GM23338 (cell line): ENCODE measurements around the gene HIVEP1.

ENCODE experiments used
- CREB1 ChIP-seq: fragments of 250-450 bp; sonication (Bioruptor Pico); IDR thresholded peaks from 2 replicates; pipeline ENCODE4 v1.5.0; 2020; ENCODE audit warnings: low read depth, mild to moderate bottlenecking, moderate library complexity
- CTCF ChIP-seq, 2 experiments: fragments of 200-600 bp in 1 of 2; sonication (generic) in 1 of 2; conservative IDR thresholded peaks; 2 replicates each; pipeline versions ENCODE4 v1.5.1 to v1.6.1; 2016 to 2017; ENCODE audit warnings: antibody characterized with exemption in 2 of 2, low read depth in 2 of 2, mild to moderate bottlenecking in 2 of 2, moderate library complexity in 1 of 2
- EZH2 ChIP-seq: fragments of 200-600 bp; sonication (generic); IDR thresholded peaks from one replicate; pipeline ENCODE4 v1.8.0; 2017; ENCODE audit warnings: antibody characterized with exemption, mild to moderate bottlenecking, low read depth; ENCODE audit not compliant: unreplicated experiment
- EZH2phosphoT487 ChIP-seq: fragments of 200-600 bp; sonication (generic); IDR thresholded peaks from one replicate; pipeline ENCODE4 v1.8.1; 2018; ENCODE audit warnings: antibody characterized with exemption; ENCODE audit not compliant: unreplicated experiment
- JUNB ChIP-seq: IDR thresholded peaks from one replicate; pipeline ENCODE4 v1.6.1; 2016; ENCODE audit warnings: antibody characterized with exemption; ENCODE audit not compliant: unreplicated experiment
- POLR2AphosphoS5 ChIP-seq: IDR thresholded peaks from 2 replicates; pipeline ENCODE4 v1.6.1; 2016; ENCODE audit warnings: antibody characterized with exemption, low read depth
- REST ChIP-seq: IDR thresholded peaks from one replicate; pipeline ENCODE4 v1.6.1; 2018; ENCODE audit warnings: antibody characterized with exemption; ENCODE audit not compliant: unreplicated experiment
- STAT1 ChIP-seq: IDR thresholded peaks from one replicate; pipeline ENCODE4 v1.6.1; 2016; ENCODE audit warnings: antibody characterized with exemption; ENCODE audit not compliant: unreplicated experiment
- ZNF114 ChIP-seq: fragments of 250-450 bp; sonication (Bioruptor Pico); IDR thresholded peaks from 2 replicates; pipeline ENCODE4 v1.5.0; 2020; ENCODE audit warnings: mild to moderate bottlenecking, moderate library complexity

- TF ChIP-seq CREB1 (CRISPR knock-in tag), result no peak
- no peak for TF ChIP-seq STAT1
- no peak for TF ChIP-seq EZH2
- no peak for TF ChIP-seq CTCF (conservative IDR thresholded peaks at IDR 0.05; ENCODE audit: low read depth in 2 of 2)
- TF ChIP-seq REST, result no peak
- TF ChIP-seq ZNF114, result no peak
- TF ChIP-seq POLR2AphosphoS5, result no peak
- no peak for TF ChIP-seq JUNB
- no peak for TF ChIP-seq EZH2phosphoT487
Measured at GRCh38 chr6:12185081-12185673, 173.1 kb downstream of the HIVEP1 start.
